Esophagus squamous epithelium (tissue), 4 donors: ENCODE measurements around the gene VIPR2.

ENCODE experiments used
- CTCF ChIP-seq, 6 experiments: fragments of 450-650 bp in 4 of 6; fragments of 200-600 bp in 2 of 6; sonication (generic) in 2 of 6; IDR thresholded peaks; one replicate each; pipeline ENCODE4 v1.5.1; 2016 to 2019; ENCODE audit warnings: antibody characterized with exemption in 6 of 6, mild to moderate bottlenecking in 4 of 6, moderate library complexity in 4 of 6
- POLR2A ChIP-seq, 4 donors: fragments of 450-650 bp; IDR thresholded peaks; one replicate each; pipeline ENCODE4 v1.6.1; 2017; ENCODE audit warnings: antibody characterized with exemption in 4 of 4, mild to moderate bottlenecking in 4 of 4, moderate library complexity in 3 of 4

DNA sequence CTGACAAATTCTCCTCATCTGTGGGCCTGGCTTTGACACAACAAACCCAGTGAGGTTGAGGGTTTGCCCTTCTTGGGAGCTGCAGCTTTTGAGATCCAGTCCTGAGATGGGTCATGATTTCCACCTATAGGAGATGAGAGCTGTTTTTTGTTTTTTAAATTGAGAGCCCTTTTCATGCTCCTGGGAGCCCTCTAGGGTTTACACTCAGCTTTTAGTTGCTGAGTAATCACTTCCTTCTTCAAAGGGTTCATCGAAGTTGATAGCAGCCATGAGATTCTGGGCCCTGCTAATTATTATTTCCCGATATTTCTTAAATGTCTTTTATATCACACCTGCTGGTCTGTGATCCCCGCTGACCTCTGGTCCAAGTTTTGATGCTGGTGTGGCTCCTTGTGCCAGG, 47.3 kb upstream of the VIPR2 start:
- TF ChIP-seq CTCF (IDR thresholded peaks at IDR 0.05), result no peak
- TF ChIP-seq POLR2A (IDR thresholded peaks at IDR 0.05), result no peak
